Activated T-cell treated with anti-CD3 and anti-CD28 coated beads, Interleukin-2, amount 50 U/mL, for 4 hours (primary cell): ENCODE results near the gene RFTN1. TPM values are rescaled to one million over a fixed set of nuclear protein-coding genes. Genes with fewer than 3 reads are reported as not detected.

Source experiments
- ATAC-seq, 2 donors: fragments of 200-7000 bp; cut with Tn5 transposase; one replicate each; pipeline ENCODE4 v1.10.0; 2021
- DNase-seq: peaks from one replicate; pipeline ENCODE4 v3.0.0-alpha.2; 2020
- H3K27me3 Mint-ChIP-seq: one replicate; pipeline ENCODE4 v1.8.0; 2021; ENCODE audit warnings: low read depth, mixed read lengths
- H3K36me3 Mint-ChIP-seq: one replicate; pipeline ENCODE4 v1.8.0; 2022; ENCODE audit warnings: mixed read lengths; ENCODE audit not compliant: insufficient read depth
- H3K4me1 Mint-ChIP-seq: one replicate; pipeline ENCODE4 v1.8.0; 2021; ENCODE audit warnings: low read depth, mixed read lengths
- H3K4me3 Mint-ChIP-seq: one replicate; pipeline ENCODE4 v1.8.0; 2021; ENCODE audit warnings: mild to moderate bottlenecking, moderate library complexity, mixed read lengths
- H3K9me3 Mint-ChIP-seq: one replicate; pipeline ENCODE4 v1.8.0; 2021; ENCODE audit warnings: mixed read lengths
- total RNA-seq, 3 donors: library from RNA; stranded (reverse); gene quantifications; one replicate each; pipeline ENCODE4 v1.2.1, GENCODE V29; 2021

Gene RFTN1
- total RNA-seq, 3 donors from 2014 or later, result 52.9 to 72.4 (median 69.6) TPM

DNA sequence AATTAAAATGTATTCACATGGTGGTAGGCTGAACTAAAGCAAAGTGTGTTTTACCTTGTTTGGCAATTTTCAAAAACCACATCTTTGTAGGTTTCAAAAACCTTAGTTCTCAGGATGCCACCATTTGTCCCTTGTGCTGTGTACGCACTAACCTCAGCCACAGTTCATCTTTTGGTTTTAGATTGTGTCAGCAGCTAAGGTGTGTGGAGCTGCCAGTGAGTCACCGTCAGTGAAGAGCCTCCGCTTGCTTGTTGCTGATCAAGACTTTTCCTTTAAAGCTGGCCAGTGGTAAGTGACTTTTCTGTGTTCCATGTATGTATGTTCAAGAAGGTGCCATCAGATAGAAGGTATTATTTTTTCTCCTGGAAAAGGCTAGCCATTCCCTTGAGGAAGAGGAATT, 227.3 kb downstream of the RFTN1 start:
- peaks cover 16% of the 10 kb centered on the region for H3K36me3 Mint-ChIP-seq
- H3K9me3 Mint-ChIP-seq, result no peaks in the 10 kb centered on the region
- peaks cover 78% of the 10 kb centered on the region for H3K4me1 Mint-ChIP-seq
- ATAC-seq, result peak; percentile 95
- peak; percentile 61 for DNase-seq
- H3K4me3 Mint-ChIP-seq, result peak overlapping the region; percentile 80
- no peaks in the 10 kb centered on the region for H3K27me3 Mint-ChIP-seq

DNA sequence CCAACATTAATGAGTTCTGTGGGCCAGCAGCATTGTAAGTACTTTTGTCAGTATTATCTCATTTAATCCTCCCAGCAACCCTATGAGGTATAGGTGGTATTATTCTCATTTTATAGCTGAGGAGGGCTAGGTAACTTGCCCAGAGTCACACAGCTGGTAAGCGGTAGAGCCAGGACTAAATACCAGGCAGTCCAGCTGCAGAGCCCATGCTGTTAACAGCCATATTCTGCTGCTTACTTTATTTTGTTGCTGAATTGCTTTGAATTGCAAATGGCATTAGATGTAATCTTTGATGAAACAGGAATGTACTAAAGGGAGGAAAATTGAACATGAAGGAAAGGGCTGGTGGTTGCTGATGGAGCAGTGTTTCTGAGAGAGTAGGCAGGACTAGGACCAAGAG, 228.9 kb downstream of the RFTN1 start:
- Mint-ChIP-seq H3K27me3 (no peaks in the 10 kb centered on the region), H3K36me3 (peaks cover 17% of the 10 kb centered on the region), H3K9me3 (no peaks in the 10 kb centered on the region), H3K4me1 (peaks cover 63% of the 10 kb centered on the region), H3K4me3 (no peak overlapping the region)
- ATAC-seq, result no peak
- no peak for DNase-seq

DNA sequence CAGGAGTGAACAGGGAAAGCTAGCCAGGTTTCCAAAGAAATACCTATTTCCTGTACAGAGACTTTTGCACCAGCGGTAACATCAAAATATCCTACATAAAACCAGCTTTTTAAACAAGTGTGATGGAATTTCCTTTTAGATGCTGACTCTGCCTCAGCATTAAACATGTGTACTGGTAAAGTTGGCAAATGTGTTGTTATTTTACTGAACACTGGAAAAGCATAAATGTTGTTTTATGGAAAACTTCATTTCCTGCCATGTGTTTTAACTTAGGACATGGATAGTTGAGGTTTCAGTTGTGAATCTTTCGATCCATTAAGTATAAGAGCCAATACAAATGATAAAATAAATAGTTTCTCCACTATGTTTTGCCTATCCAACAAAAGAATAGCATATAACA, 232.8 kb downstream of the RFTN1 start:
- H3K9me3 Mint-ChIP-seq, result no peaks in the 10 kb centered on the region
- no peak for ATAC-seq
- DNase-seq, result no peak
- peaks cover 22% of the 10 kb centered on the region for H3K36me3 Mint-ChIP-seq
- H3K4me3 Mint-ChIP-seq, result no peak overlapping the region
- H3K4me1 Mint-ChIP-seq, result peaks cover 23% of the 10 kb centered on the region
- no peaks in the 10 kb centered on the region for H3K27me3 Mint-ChIP-seq

DNA sequence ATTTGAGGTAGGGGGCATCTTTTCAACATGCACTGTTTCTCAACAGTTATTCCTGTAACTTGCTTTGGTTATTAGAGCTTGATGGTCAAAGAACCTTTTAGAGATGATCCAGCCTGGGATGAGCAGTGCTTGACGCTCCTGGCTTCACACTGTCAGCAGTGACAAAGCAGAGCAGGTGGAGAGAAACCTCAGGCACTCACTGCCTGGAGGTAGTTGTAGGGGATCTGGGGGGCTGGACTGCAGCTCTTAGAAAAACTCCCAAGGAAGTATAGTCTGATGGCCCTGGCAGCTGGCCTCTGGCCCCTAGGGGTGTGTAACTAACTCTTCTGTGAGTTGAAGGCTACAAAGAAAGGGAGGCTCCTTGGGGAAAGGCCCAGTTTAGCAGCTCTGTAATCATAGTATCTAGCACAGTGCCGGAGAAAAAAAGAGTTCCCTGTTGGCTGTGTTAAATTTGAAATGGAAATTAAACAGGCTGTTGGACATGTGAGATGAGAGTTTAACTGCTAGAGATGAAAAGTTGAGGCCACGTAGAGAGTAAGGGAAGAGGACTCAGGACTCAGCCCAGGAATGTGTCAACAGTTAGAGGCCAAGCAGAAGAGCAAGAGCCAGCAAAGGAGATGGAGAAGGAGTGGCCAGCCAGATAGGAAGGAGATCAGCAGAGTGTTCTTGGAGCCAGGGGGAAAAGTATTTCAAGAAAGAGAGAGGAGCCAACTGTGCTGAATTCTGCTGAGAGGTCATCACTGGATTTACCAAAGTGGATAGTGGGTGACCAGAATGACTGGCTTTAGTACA, 234.3 kb downstream of the RFTN1 start:
- H3K4me1 Mint-ChIP-seq, result peaks cover 10% of the 10 kb centered on the region
- peaks cover 22% of the 10 kb centered on the region for H3K36me3 Mint-ChIP-seq
- ATAC-seq (no peak), DNase-seq (no peak)
- no peaks in the 10 kb centered on the region for H3K9me3 Mint-ChIP-seq
- H3K27me3 Mint-ChIP-seq, result no peaks in the 10 kb centered on the region
- no peak overlapping the region for H3K4me3 Mint-ChIP-seq

DNA sequence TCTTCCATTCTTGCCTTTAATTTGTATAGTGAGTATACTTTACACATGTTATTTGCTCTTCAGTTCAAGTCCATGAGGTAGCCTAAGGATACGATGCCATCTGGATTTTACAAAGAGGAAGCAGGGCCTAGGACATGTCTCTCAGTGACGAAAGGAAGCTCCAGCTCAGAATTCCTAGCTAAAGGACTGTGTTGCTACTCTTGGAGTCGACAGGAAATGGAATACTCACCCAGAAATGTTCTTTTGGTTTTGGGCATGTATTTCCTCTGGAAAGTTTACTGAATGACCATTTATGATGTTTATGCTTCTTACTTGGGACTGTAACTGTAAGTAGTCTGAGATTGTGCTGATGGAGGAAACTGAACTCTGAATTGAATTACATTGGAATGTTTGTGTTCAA, 236.0 kb downstream of the RFTN1 start:
- Mint-ChIP-seq H3K9me3 (no peaks in the 10 kb centered on the region), H3K36me3 (peaks cover 16% of the 10 kb centered on the region), H3K27me3 (no peaks in the 10 kb centered on the region), H3K4me3 (no peak overlapping the region), H3K4me1 (peaks cover 4% of the 10 kb centered on the region)
- ATAC-seq (no peak), DNase-seq (no peak)

DNA sequence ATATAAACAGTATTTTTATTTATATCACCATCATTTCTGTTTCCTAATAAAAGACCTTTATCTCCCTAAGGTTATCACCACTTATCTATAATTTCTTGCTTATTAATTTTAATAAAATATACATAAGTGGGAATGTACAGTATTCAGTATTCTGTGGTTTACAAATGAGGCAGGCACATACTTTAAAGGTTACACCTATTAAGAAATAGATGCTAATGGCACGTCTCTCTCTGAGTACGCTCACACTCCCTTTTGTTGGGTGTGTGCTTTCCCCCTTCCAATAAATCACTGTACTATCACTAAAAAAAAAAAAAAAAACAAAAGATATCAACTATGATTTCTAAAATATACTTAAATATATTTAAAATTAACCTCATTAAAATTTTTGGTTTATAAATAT, 239.6 kb downstream of the RFTN1 start:
- no peaks in the 10 kb centered on the region for H3K27me3 Mint-ChIP-seq
- ATAC-seq (no peak), DNase-seq (no peak)
- no peak overlapping the region for H3K4me3 Mint-ChIP-seq
- H3K36me3 Mint-ChIP-seq, result peaks cover 30% of the 10 kb centered on the region
- no peaks in the 10 kb centered on the region for H3K4me1 Mint-ChIP-seq
- no peaks in the 10 kb centered on the region for H3K9me3 Mint-ChIP-seq

DNA sequence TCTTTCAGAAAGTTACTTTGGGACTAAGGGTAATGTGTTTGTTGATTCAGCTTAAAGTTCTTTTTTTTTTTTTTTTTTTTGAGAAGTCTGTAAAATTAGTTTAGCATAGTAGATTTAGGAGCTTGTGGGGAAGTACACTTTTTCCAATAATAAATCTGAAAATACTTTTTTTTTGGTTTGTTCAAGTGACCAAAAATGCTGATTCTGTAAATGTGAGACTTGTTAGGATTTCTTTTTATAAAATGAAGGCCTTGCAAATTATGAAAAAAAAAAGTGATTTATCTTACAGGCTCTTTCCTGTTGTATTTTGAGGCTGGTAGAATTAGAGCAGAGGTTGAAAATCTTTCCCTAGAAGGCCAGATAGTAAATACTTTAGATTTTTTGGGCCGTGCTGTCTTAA, 240.9 kb downstream of the RFTN1 start:
- DNase-seq (no peak), ATAC-seq (no peak)
- no peaks in the 10 kb centered on the region for H3K27me3 Mint-ChIP-seq
- H3K4me3 Mint-ChIP-seq, result no peak overlapping the region
- no peaks in the 10 kb centered on the region for H3K9me3 Mint-ChIP-seq
- peaks cover 27% of the 10 kb centered on the region for H3K36me3 Mint-ChIP-seq
- peaks cover 8% of the 10 kb centered on the region for H3K4me1 Mint-ChIP-seq

DNA sequence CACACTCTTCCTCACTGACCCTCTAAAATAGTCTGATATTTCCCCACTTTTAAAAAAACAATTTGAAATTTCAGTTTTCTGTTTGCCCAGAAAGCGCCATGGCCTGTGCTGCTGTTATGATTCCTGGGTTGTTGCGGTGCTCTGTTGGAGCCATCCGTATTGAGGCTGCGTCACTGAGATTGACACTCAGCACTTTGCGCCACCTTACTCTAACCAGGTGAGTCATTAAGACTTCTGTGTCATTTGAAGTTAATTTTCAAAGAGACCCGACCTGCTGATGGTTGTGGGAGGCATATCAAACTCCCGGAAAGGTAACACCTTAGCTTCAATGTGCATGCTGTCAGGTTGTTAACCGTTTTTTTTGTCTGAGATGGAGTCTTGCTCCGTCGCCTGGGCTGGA, 242.6 kb downstream of the RFTN1 start:
- ATAC-seq (no peak), DNase-seq (no peak)
- Mint-ChIP-seq H3K4me3 (no peak overlapping the region), H3K9me3 (no peaks in the 10 kb centered on the region), H3K4me1 (peaks cover 25% of the 10 kb centered on the region), H3K36me3 (peaks cover 23% of the 10 kb centered on the region), H3K27me3 (no peaks in the 10 kb centered on the region)

DNA sequence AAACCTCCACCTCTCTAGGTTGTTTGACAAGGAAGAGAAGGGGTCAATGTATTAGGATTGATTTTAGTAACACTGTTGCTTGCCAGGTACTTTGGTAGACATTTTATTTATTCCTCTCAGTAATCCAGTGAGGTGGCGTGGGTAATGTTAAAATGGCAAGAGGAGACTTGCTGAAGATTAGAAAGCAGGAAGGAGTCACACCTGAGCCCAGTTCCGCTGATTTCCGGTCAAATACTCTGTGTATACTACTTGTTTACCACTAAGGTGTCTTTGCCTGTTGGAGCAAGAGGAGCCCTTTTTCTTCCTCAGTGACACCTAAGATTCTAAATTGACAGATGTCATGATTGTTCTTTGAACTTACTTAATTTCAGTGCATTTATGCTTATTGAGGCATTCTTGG, 246.8 kb downstream of the RFTN1 start:
- H3K27me3 Mint-ChIP-seq, result no peaks in the 10 kb centered on the region
- H3K4me1 Mint-ChIP-seq, result peaks cover 33% of the 10 kb centered on the region
- ATAC-seq (no peak), DNase-seq (no peak)
- H3K36me3 Mint-ChIP-seq, result peaks cover 20% of the 10 kb centered on the region
- no peaks in the 10 kb centered on the region for H3K9me3 Mint-ChIP-seq
- H3K4me3 Mint-ChIP-seq, result peak overlapping the region; percentile 92

Other genes starting within 250 kb of the RFTN1 start
- gene DPH3, start 248.8 kb downstream of the RFTN1 start, total RNA-seq, result 10 to 100 TPM; 30.2 to 37.9 (median 33.4) TPM
- 10 to 100 TPM; 24.6 to 25.5 (median 24.8) TPM for gene OXNAD1, start 248.5 kb downstream of the RFTN1 start, total RNA-seq
- under 1 TPM; 0.08 TPM for gene DAZL, start 91.7 kb upstream of the RFTN1 start, total RNA-seq